Epidermal melanocyte (primary cell): ENCODE results near the gene HSPE1.
"Not testable (repeated sequence)": the region's sequence is repeated elsewhere in the genome, so short reads cannot be mapped to it uniquely, and the experiment has no call there.

Experiments used
- DNase-seq: peaks from one replicate; pipeline ENCODE4 v3.0.0; 2011; ENCODE audit warnings: low spot score; ENCODE audit not compliant: insufficient read length

Gene HSPE1

GRCh38 chr2:197498235-197498936, 1.8 kb upstream of the HSPE1 start:
- DNase-seq = no peak

- no peak for DNase-seq
Observed at GRCh38 chr2:197498937-197499593, 1.1 kb upstream of the HSPE1 start.

GRCh38 chr2:197500503-197501131, 438 bp downstream of the HSPE1 start:
- DNase-seq = no peak

- DNase-seq = no peak
Observed at GRCh38 chr2:197502201-197502600, 2.0 kb downstream of the HSPE1 start.

- DNase-seq = no peak
Observed at GRCh38 chr2:197502685-197503084, 2.5 kb downstream of the HSPE1 start.

- no peak for DNase-seq
Observed at GRCh38 chr2:197504000-197504399, 3.8 kb downstream of the HSPE1 start.

- DNase-seq = no peak
Observed at GRCh38 chr2:197504512-197504911, 4.3 kb downstream of the HSPE1 start.

GRCh38 chr2:197506658-197507057, 6.5 kb downstream of the HSPE1 start:
- DNase-seq = no peak

- no peak for DNase-seq
Observed at GRCh38 chr2:197513915-197514314, 13.7 kb downstream of the HSPE1 start.

GRCh38 chr2:197514754-197515153, 14.6 kb downstream of the HSPE1 start:
- no peak for DNase-seq

- DNase-seq = no peak
Observed at GRCh38 chr2:197515315-197515738, 15.1 kb downstream of the HSPE1 start.

- DNase-seq = peak; percentile 73
Observed at GRCh38 chr2:197515739-197516392, 15.7 kb downstream of the HSPE1 start, which contains the start of gene MOB4. Gene MOB4 (plus strand): TSS chr2:197516066. CDS start chr2:197516087, 21 bp downstream.

- no peak for DNase-seq
Observed at GRCh38 chr2:197516393-197516761, 16.2 kb downstream of the HSPE1 start.

- DNase-seq = no peak
Observed at GRCh38 chr2:197517150-197517549, 17.0 kb downstream of the HSPE1 start.

GRCh38 chr2:197538412-197538811, 38.2 kb downstream of the HSPE1 start:
- DNase-seq = peak; percentile 23

- no peak for DNase-seq
Observed at GRCh38 chr2:197539734-197540133, 39.6 kb downstream of the HSPE1 start.

GRCh38 chr2:197543206-197543605, 43.0 kb downstream of the HSPE1 start:
- DNase-seq = no peak

- no peak for DNase-seq
Observed at GRCh38 chr2:197547163-197547900, 47.2 kb downstream of the HSPE1 start.

GRCh38 chr2:197548582-197548981, 48.4 kb downstream of the HSPE1 start:
- no peak for DNase-seq

GRCh38 chr2:197551260-197551659, 51.1 kb downstream of the HSPE1 start:
- not testable (repeated sequence) for DNase-seq
